NOMO-1 treated with DMSO at 0.1 percent for 48 hours (cell line): ENCODE measurements around the gene TUNAR.

Source experiments
- DNase-seq: peaks from one replicate; lab custom pipeline; 2025; ENCODE audit not compliant: unreplicated experiment; lab: John Stamatoyannopoulos, UW

Gene TUNAR

DNA sequence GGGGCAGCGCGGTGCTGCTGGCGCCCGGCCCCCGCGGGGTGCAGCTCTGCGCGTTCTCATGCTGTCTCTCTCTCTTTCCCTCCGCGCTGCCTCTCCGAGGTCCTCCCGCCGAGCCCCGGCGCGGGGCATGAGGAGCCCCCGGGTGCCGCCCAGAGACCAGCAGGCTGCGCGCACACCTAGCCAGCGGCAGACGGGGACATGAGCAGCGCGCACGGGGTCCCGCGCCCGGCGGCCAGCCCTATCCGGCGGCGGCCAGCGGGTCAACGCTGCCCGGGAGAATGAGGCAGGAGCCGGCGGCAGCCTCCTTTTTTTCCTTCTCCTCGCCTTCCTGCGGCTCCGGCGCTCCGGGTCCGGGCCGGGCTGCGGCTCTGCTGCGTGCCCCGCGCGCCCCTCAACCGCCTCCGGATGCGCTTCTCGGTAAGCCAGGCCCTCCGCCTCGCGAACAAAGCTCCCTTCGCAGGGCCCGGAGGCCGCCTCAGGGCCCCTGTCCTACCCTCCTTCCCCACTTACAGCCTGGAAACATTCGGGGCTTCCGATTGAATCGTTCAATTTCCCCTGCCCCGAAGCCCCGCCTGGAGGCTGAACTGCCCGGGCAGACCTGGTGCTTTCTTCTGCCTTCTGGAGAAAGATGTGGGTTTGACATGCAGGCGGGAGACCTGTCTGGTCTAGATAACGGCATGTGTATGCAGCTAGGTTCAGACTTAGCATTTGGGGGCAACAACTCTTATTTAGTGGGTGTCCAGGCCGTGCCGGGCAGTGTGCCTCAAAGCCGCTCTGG is at the start of gene TUNAR:
TUNAR (plus strand) TSS at position 72 of the 778 bp plus-strand sequence.
- DNase-seq, result peak; percentile 45

- DNase-seq, result no peak
Measured at GRCh38 chr14:95828649-95829265, 47.9 kb upstream of the TUNAR start.

DNA sequence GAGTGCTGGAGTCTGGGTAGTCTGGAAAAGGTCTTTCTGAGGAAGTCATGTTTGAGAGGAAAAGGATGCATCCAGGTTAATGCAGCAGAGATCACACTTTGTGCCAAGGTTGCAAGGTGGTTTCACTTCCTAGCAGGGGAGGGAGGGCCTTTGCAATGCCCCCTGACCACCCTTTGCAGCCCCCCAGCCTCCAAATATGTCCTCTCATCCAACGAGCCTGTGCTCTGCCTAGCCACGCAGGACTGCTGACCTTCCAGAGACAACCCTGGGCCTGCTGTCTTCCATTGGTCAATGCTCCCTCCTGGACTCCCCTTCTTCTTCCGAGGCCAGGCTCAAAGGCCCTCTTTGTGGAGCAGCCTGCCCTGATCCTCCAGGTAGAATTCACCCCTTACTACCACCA is 47.3 kb upstream of the TUNAR start:
- DNase-seq, result no peak

- no peak for DNase-seq
Measured at GRCh38 chr14:95830386-95830785, 46.2 kb upstream of the TUNAR start.

DNA sequence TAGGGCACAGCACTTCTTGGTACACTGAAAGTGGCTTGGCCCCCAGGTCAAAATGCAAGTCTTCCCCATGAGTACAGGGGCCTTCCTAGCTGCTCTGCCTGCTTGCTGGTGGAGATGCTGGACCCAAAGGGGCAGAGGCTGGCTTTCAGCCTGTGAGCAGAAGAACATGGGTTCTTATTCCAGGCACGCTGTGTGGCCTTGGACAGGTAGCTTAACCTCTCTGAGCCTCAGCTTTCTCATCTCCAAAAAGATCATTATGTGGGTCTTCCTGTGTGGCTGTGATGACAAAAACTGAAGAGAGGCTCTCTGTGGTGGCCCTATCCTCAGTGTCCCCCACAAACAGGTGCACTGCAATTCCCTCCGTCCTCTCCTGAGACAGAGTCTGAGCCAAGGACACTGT is 45.6 kb upstream of the TUNAR start:
- no peak for DNase-seq

DNA sequence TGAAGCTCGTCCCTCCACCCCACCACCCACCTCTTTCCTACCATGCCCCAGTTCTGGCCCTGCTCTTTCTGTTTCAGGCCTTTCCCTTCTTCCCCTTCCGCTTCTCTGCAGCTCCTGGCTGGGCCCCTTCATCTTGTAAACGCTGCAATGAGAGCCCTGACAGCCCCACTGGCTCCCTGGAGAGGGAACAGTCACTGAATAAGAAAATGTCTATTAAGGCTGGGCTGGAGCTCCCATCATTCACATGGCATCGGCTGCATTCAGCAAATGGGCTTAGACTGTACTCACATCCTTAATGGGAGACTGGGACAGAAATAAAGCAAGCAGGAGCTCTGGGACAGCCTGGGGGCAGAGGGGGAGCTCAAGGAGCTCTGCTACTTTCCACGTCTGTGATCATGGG is 45.2 kb upstream of the TUNAR start:
- no peak for DNase-seq

- DNase-seq, result no peak
Measured at GRCh38 chr14:95832012-95832411, 44.6 kb upstream of the TUNAR start.

GRCh38 chr14:95833429-95833828 is 43.2 kb upstream of the TUNAR start:
- DNase-seq, result no peak

DNA sequence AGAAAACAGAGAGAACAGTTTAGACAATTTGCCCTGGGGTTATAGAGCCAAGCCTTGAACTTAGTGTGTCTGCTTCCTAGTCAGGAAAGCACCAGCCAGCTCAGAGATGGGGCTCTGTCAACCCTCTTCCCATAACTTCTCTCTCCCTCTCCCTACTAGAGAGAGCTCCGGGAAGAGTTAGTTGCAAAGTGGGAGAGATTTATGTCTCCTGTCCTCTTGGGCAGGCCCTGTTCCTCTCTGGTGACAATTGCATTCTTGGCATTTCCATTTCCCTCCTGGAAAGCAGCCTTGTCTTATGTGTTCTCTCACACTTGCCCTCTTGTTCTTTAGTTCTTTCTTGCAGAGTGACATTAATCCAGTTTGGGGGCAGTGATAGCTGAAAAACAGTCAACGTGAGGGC is 42.1 kb upstream of the TUNAR start:
- DNase-seq, result no peak

DNA sequence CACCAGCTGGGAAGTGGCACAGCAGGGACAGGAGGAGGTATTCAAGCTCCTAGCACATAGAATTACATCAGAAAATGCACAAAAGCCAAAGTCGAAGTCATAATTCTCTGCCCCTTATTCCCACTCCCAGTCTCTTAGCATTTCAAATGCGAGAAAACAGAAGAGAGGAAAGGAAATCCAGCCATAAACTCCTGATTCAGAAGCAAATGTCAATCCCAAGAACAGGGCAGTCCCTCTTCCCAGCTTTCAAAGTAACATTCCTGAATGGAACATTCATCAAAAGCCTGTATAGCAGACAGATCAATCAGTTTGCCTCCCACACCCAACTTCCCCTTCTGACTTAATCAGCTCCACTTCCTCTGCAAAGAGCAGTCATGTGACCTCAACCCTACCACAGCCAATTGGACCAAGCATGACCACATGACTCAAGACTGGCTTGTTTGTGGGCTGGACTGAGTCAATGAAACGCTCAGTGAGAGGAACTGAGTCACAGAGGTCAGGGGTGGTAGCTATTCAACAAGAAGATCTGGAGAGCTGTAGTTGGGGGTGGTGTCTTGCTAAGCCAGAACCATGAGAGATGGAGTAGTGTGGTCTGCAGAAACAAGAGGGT is 41.4 kb upstream of the TUNAR start:
- DNase-seq, result peak; percentile 70

DNA sequence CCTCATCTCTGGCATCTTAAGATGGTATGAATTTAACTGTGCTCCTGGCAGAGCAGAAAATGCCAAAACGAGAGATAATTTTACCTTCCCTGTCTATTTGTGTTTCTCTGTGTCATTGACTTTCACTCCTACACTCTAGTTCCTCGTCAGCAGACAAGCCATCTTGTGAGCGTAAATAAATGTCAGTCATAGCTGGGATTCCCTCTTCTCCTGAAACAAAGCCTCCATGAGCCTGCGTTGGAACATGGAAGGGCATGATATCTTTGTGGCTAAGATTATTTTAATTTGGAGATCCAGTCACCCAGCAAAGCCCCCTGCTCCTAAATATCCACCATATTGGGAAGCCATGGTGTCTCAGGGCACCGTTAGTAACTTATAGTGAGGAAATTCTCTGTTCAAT is 37.8 kb upstream of the TUNAR start:
- no peak for DNase-seq

DNA sequence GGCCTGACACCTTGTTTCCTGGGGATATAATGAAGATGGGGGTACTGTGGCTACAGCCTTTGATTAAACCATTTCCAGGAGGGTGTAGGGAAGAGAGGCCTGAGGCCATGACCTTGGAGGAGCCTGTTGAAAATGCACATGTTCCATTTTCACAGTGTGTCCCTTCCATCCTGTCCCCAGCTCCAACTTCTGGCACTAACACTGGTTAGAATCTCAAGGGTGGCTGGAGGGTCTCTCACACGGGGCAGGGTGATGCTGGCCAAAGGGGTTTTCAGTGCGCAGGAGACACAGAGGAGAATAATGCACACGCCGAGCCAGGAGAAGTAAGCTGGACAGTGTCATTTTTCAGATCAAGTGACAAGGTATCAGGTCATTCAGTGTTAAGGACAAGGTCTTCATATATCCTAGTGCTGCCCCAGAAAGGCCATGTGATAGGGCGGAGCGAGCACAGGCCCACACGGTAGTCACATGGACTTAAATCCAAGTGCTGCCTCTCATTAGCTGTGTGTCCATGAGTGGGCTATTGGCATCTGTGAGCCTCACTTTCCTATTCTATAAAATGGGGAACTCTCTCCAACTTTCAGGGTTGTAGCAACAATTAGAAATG is 36.4 kb upstream of the TUNAR start:
- DNase-seq, result no peak

- no peak for DNase-seq
Measured at GRCh38 chr14:95841668-95842067, 35.0 kb upstream of the TUNAR start.

DNA sequence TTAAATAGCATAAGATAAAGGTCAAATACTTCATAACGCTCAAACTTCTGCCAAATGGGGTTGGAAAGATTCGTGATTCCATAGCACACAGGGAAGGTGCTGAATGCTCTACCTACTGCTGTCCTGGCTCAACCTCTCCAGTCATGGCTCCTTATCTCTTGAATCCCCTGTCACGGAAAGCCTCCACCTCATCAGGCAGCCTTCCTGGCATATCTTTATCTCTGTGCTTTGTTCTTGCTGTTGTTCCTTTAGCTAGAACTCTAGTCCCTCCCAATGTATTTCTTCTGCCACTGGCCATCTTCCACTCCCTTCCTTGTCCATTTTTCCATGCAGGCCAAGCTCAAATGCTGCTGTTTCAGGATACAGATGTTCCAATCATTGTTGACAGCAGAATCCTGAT is 26.9 kb upstream of the TUNAR start:
- no peak for DNase-seq

DNA sequence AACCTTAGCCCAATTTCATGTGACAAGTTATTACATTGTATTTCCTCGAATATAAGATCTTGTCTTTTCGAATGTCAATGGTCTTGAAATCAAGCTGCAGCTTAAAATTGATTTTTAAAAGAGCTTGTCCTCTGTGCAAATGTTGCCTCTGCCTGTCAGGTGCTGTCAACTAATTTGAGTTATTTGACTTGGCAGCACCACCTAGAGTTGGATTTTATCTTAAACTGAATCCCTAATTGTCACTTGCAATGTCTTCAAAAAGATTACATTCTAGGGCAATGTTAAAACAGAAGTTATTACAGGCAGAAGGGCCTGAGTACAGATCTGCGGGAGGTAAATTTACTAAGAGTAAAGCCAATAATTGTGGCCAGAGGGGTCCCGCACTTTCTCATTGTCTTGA is 26.2 kb upstream of the TUNAR start:
- no peak for DNase-seq

DNA sequence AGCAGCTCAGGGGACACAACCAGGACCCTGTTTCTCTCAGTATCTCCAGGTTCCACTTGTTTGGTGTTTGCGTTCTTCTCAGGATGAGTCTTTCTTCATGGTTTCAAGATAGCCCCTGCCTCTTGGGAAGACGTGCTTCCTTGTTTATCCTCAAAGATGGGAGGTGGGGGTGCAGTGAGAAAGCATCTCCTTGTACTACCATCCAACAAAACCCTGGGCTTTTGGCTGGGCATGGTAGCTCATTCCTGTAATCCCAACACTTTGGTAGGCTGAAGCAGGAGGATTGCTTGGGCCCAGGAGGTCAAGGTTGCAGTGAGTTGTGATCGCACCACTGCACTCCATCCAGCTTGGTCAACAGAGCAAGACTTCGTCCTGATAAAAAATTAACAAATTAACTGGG is 21.0 kb upstream of the TUNAR start:
- no peak for DNase-seq

- DNase-seq, result no peak
Measured at GRCh38 chr14:95857275-95857674, 19.4 kb upstream of the TUNAR start.

DNA sequence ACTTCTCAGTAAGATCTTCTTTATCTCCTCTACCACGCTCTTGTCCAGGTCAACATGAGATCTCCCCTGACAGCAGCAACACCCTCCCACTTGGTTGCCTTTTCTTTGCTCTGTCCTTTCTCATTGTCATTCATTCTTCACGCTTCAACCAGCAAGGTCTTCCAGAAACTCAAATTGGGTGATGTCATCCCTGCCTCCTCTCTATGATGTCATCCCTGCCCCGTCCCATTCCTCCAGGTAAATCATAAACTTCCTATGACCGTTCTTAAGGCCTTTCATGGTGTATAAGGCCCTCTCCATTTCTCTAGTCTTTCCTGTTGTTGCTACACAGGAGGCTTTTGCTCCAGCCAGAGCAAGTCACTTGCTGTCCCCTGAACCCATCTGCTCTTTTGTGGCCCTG is 17.7 kb upstream of the TUNAR start:
- no peak for DNase-seq

- no peak for DNase-seq
Measured at GRCh38 chr14:95862243-95862642, 14.4 kb upstream of the TUNAR start.

- DNase-seq, result no peak
Measured at GRCh38 chr14:95863295-95863694, 13.3 kb upstream of the TUNAR start.

- peak; percentile 30 for DNase-seq
Measured at GRCh38 chr14:95869776-95870175, 6.9 kb upstream of the TUNAR start.

DNA sequence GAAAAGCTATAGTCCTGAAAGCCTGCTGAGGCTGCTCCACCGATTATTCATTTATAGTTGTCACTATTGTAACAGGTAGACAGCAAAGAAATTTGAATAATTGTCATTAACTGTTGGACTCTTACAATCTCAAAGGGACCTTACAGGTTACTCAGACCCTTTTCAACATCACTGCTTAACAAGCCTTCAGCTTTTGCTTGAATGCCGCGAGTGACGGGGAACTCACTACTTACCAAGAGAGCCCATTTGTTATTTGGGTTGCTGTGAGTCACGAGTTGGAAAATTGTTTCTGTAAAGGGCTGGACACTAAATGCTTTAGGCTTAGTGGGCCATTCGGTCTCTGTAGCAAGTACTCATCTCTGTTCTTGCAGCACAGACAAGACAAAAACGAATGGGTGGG is 5.9 kb upstream of the TUNAR start:
- DNase-seq, result no peak
